Keratinocyte (primary cell): ENCODE results near the gene ZACN. TPM values are rescaled to one million over a fixed set of nuclear protein-coding genes. Genes with fewer than 3 reads are reported as not detected.

Source experiments
- DNase-seq: peaks from one replicate; pipeline ENCODE4 v3.0.0-alpha.2; 2011; ENCODE audit warnings: low read depth, missing footprints, low spot score
- FAIRE-seq: peaks from 2 replicates; lab custom pipeline; 2011; peaks lifted over from hg19 to GRCh38; lab: Jason Lieb, UNC
- H2AFZ ChIP-seq: 2 replicates; pipeline ENCODE4 v1.6.0; 2012; ENCODE audit warnings: low read length, control low read depth, inconsistent platforms; ENCODE audit not compliant: control insufficient read depth
- H3K27ac ChIP-seq: 2 replicates; pipeline ENCODE4 v1.5.1; 2011; ENCODE audit warnings: low read length; ENCODE audit not compliant: control insufficient read depth, insufficient read depth
- H3K27me3 ChIP-seq: 3 replicates; pipeline ENCODE4 v1.6.0; 2011; ENCODE audit warnings: low read length; ENCODE audit not compliant: control insufficient read depth, insufficient read depth; ENCODE audit errors: extremely low read depth
- H3K36me3 ChIP-seq, 2 experiments: 2 replicates in 1 of 2; 3 replicates in 1 of 2; pipeline ENCODE4 v1.5.1; 2011; ENCODE audit warnings: low read length in 2 of 2, mild to moderate bottlenecking in 1 of 2; ENCODE audit not compliant: control insufficient read depth in 2 of 2, insufficient read depth in 2 of 2; ENCODE audit errors: extremely low read depth in 1 of 2
- H3K4me1 ChIP-seq: 3 replicates; pipeline ENCODE4 v1.5.1; 2011; ENCODE audit warnings: low read length; ENCODE audit not compliant: control insufficient read depth, insufficient read depth; ENCODE audit errors: extremely low read depth
- H3K4me2 ChIP-seq: 3 replicates; pipeline ENCODE4 v1.6.0; 2011; ENCODE audit warnings: low read depth, low read length; ENCODE audit not compliant: control insufficient read depth, insufficient read depth; ENCODE audit errors: extremely low read depth
- H3K4me3 ChIP-seq, 3 experiments: fragments of 200-600 bp in 1 of 3; sonication (generic) in 1 of 3; 2 replicates in 2 of 3; 3 replicates in 1 of 3; pipeline ENCODE4 v1.5.1; 2011 to 2016; ENCODE audit warnings: low read length in 3 of 3, mild to moderate bottlenecking in 3 of 3, control low read depth in 2 of 3, inconsistent platforms in 1 of 3, low read depth in 1 of 3, mixed read lengths in 1 of 3, mixed run types in 1 of 3, moderate library complexity in 1 of 3; ENCODE audit not compliant: control insufficient read depth in 2 of 3, insufficient read depth in 2 of 3; ENCODE audit errors: extremely low read depth in 1 of 3
- H3K79me2 ChIP-seq: 2 replicates; pipeline ENCODE4 v1.6.0; 2012; ENCODE audit warnings: low read length; ENCODE audit not compliant: control insufficient read depth, insufficient read depth
- H3K9ac ChIP-seq: 3 replicates; pipeline ENCODE4 v1.6.0; 2011; ENCODE audit warnings: low read length; ENCODE audit not compliant: control insufficient read depth, insufficient read depth; ENCODE audit errors: extremely low read depth
- H3K9me1 ChIP-seq: 3 replicates; pipeline ENCODE4 v1.6.0; 2011; ENCODE audit warnings: low read length; ENCODE audit not compliant: control insufficient read depth, insufficient read depth; ENCODE audit errors: extremely low read depth
- H3K9me3 ChIP-seq: 2 replicates; pipeline ENCODE4 v1.5.1; 2012; ENCODE audit warnings: low read depth, low read length; ENCODE audit not compliant: control insufficient read depth
- H4K20me1 ChIP-seq: 3 replicates; pipeline ENCODE4 v1.6.0; 2011; ENCODE audit warnings: low read length; ENCODE audit not compliant: control insufficient read depth, insufficient read depth; ENCODE audit errors: extremely low read depth
- CTCF ChIP-seq, 3 experiments: IDR thresholded peaks in 1 of 3; conservative IDR thresholded peaks in 1 of 3; optimal IDR thresholded peaks in 1 of 3; 2 replicates in 2 of 3; 3 replicates in 1 of 3; pipeline versions ENCODE3 to v1.5.1; 2011; ENCODE audit warnings: low read length in 3 of 3, mild to moderate bottlenecking in 3 of 3, moderate library complexity in 2 of 3, control low read depth in 1 of 3, inconsistent platforms in 1 of 3; ENCODE audit not compliant: insufficient read depth in 2 of 3; ENCODE audit errors: extremely low read depth in 1 of 3
- EZH2 ChIP-seq: IDR thresholded peaks from one replicate; pipeline ENCODE4 v1.6.1; 2012; ENCODE audit warnings: inconsistent platforms, mild to moderate bottlenecking, low read length, moderate library complexity
- dilution Hi-C: fragments of 300-500 bp; cut with MboI; formaldehyde crosslinking; loops from one replicate; pipeline ENCODE4 v1.7.0; 2020; ENCODE audit warnings: low sequenced_read_pairs; ENCODE audit not compliant: extremely low pct_ligation_motif_present
- polyA plus RNA-seq, 5 experiments: library from polyadenylated mRNA; depleted of rRNA in 3 of 5; stranded (reverse) in 3 of 5; stranded (forward) in 1 of 5; unstranded in 1 of 5; fragments of >200 nt; gene quantifications; 1 replicate in 1 of 5; 2 replicates in 3 of 5; 3 replicates in 1 of 5; pipeline versions ENCODE4 v1.2.1 to v1.2.3, GENCODE V29; 2011 to 2012; ENCODE audit warnings: missing spikeins in 2 of 5, low read depth in 1 of 5, low replicate concordance in 1 of 5

The ZACN gene
- polyA plus RNA-seq, 1 donor (not counting 4 experiments of a cell fraction or from before 2014, with no cell fraction given): not detected

- dilution Hi-C loops: no loop called here
Observed at GRCh38 chr17:76103274-76104139, 24.5 kb downstream of the ZACN start, which contains the start of gene EXOC7. TSS of gene EXOC7 (minus strand) at chr17:76103787. CDS start at chr17:76103692, 95 bp downstream.

GRCh38 chr17:76104140-76104895 is 25.3 kb downstream of the ZACN start:
- H3K4me1 ChIP-seq: peaks cover 6% of the 10 kb centered on the region
- H3K9ac ChIP-seq: peak overlapping the region; percentile 83
- dilution Hi-C loops: no loop called here
- no peaks in the 10 kb centered on the region for H3K27me3 ChIP-seq
- DNase-seq: no peak
- H3K27ac ChIP-seq: peak overlapping the region; percentile 71
- no peaks in the 10 kb centered on the region for H3K9me3 ChIP-seq
- H3K36me3 ChIP-seq: peaks cover 7 to 9% of the 10 kb centered on the region in 2 experiments
- peak overlapping the region; percentile 81 to 98 (median 94) for H3K4me3 ChIP-seq
- FAIRE-seq: no peak
- peak overlapping the region; percentile 99 for H2AFZ ChIP-seq
- H4K20me1 ChIP-seq: no peaks in the 10 kb centered on the region
- H3K79me2 ChIP-seq: peaks cover 16% of the 10 kb centered on the region
- peak overlapping the region; percentile 100 for H3K4me2 ChIP-seq
- H3K9me1 ChIP-seq: no peaks in the 10 kb centered on the region
- no peak for TF ChIP-seq EZH2
- TF ChIP-seq CTCF (optimal IDR thresholded peaks at IDR 0.05 in 1 of 3, IDR thresholded peaks at IDR 0.05 in 1 of 3, conservative IDR thresholded peaks at IDR 0.05 in 1 of 3; ENCODE audit: extremely low read depth in 1 of 3, insufficient read depth in 2 of 3, low read length in 3 of 3): no peak

More at GRCh38 chr17:76103274-76104139, 24.5 kb downstream of the ZACN start, which contains the start of gene EXOC7:
- peaks cover 7 to 9% of the 10 kb centered on the region in 2 experiments for H3K36me3 ChIP-seq
- H3K4me3 ChIP-seq: peak within 1 kb of the TSS; percentile 81 to 98 (median 94)
- peaks cover 16% of the 10 kb centered on the region for H3K79me2 ChIP-seq
- H4K20me1 ChIP-seq: no peaks in the 10 kb centered on the region
- H3K27me3 ChIP-seq: no peaks in the 10 kb centered on the region
- H3K9me1 ChIP-seq: no peaks in the 10 kb centered on the region
- no peaks in the 10 kb centered on the region for H3K9me3 ChIP-seq
- peak within 1 kb of the TSS; percentile 100 for H3K4me2 ChIP-seq
- DNase-seq: peak; percentile 59
- H3K4me1 ChIP-seq: peaks cover 6% of the 10 kb centered on the region
- H2AFZ ChIP-seq: peak within 1 kb of the TSS; percentile 99
- no peak for FAIRE-seq
- H3K27ac ChIP-seq: peak within 1 kb of the TSS; percentile 71
- peak within 1 kb of the TSS; percentile 83 for H3K9ac ChIP-seq
- peak in 1 of 3 experiments; percentile 6 for TF ChIP-seq CTCF (optimal IDR thresholded peaks at IDR 0.05 in 1 of 3, IDR thresholded peaks at IDR 0.05 in 1 of 3, conservative IDR thresholded peaks at IDR 0.05 in 1 of 3; ENCODE audit: extremely low read depth in 1 of 3, insufficient read depth in 2 of 3, low read length in 3 of 3)
- TF ChIP-seq EZH2: no peak
